IPS DF 19.7 (cell line): ENCODE measurements around the gene DCTN3.

Experiments
- DNase-seq: peaks from one replicate; pipeline ENCODE4 v3.0.0-alpha.2; 2013; ENCODE audit warnings: low read depth, low spot score

The DCTN3 gene

DNA sequence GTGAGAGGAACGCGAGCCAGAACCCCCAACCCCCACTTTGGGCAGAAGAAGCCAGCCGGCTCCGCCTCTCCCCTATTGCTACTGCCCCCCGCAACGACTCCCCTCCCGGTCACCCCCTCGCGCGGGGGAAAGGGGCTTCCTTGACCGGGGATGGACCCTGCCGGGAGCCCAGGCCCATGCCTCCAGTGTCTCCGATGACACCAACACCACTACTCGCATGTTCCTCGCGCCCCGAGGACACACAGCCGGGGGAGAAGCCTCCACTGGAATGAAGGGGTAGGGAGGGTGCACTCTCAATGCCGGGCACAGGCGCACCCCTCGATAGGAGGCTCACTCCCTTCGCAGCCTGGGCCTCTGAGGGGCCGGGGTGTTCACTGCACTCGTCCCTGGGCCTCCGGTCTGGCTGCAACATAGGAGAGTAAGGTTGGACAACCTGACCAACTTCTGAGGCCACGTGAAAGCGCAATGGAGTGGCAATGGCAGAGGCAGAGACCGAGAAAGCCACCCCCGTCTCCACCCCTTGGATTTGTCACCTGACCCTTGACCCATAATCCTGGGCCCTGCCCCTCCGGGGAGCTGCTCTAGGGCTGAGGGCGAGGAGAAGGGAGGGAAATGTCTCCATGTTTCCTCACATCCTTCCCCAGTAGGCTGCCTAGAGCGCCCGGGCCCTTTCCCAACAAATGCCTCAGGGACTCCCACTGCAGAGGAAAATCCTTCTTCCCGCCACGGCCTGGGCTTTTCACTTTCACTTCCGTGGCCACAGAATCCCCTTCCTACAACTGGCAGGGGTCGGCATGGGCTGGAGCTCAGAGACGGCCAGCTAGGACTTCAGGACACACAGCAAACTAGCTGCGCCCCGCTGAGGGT lies 29.7 kb downstream of the DCTN3 start:
- no peak for DNase-seq

DNA sequence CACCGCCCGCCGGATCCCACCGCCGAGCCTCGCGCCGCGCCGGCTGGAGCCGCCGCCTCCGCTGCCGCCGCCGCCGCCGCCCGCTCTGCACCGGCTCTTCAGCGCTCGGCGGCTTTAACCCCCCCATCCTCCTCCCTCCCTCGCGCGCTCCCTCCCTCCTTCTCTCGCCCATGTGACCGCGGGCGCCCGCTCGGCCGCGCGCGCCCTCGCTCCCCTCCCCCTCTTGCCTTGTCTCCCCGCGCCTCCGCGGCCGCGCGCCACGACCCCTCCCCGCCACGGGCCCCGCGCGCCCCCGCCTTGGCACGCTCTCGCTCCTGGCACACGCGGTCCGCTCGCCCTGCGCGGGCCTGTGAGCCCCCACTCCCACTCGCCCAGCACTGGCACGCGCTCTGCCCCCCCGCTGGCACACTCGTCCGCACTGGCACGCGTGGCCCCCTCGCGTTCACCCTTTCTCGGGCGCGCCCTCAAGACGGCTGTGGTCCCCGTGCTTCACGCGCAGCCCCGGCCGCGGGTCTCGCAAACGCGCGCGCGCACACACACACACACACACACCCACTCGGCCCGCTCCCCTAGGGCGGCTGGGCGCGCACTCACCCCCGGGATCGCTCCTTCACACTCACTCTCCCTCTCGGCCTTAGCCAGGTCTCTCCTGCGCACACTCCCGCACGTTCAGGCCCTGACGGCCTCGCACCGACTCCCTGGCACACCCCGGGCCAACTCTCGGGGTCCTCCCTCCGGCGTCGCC lies 30.5 kb downstream of the DCTN3 start, which contains the start of gene CNTFR:
Gene CNTFR (minus strand): TSS at position 89 of the 745 bp plus-strand sequence. CDS start 20,743 bp downstream, outside the sequence.
- DNase-seq = no peak

DNA sequence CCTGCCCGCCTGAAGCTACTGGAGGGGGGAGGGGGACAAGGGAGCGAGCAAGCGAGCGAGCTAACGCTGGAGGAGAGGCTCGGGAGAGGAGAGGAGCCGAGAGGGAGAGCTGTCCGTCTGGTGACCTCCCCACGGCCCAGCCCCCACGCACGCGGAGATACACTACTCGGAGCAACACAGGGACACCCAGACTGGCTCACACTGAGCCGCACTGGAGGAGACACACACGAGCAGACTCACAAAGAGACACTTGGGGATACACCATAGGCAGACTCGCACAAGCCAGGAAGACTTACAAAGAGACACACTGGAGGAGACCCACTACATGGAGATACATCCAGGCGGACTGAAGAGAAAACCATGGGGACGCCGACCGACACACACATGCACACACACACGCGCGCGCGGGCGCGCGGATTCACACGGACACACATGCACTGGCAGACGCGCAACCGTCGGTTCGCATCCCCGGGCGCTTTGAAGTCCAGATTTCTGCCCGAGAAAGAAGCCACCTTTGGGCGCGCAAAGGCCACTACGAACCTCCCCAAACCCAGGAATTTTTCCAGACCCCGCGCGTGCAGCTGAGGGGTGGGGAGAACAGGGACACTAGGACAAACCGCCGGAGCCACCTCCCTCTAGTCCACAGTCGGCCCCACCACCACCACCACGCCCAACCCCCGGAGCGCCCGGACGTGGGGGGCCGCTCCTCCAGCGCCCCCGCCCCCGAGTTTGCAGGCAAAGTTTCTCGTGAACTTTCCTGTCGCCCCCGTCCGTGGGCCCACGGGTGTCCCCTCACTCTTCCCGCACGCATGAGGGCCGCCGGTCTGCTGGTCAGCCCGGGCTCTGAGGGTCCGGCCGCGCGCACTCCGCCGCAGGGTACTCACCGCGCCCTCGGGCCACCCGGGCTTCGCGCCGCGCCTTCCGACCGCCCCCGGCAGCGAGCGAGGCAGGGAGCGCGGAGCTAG lies 31.3 kb downstream of the DCTN3 start:
- DNase-seq = no peak

DNA sequence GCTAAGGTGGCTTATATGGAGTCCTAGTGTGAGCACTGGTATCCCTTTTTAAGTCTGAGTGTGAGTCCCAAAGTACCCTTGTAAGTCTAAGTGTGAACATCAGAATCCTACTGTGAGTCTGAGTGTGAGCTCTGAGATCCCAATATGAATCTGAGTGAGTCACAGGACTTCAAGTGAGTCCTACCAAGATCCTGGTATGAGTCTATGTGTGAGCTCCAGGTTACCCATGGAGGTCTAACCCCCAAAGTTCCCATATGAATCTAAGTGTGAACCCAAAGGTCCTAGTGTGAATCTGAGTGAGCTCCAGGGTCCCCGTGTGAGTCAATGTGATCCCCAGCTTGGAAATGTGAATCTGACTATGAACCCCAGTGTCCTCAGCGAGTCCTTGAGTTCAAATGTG lies 33.0 kb downstream of the DCTN3 start:
- DNase-seq = no peak

DNA sequence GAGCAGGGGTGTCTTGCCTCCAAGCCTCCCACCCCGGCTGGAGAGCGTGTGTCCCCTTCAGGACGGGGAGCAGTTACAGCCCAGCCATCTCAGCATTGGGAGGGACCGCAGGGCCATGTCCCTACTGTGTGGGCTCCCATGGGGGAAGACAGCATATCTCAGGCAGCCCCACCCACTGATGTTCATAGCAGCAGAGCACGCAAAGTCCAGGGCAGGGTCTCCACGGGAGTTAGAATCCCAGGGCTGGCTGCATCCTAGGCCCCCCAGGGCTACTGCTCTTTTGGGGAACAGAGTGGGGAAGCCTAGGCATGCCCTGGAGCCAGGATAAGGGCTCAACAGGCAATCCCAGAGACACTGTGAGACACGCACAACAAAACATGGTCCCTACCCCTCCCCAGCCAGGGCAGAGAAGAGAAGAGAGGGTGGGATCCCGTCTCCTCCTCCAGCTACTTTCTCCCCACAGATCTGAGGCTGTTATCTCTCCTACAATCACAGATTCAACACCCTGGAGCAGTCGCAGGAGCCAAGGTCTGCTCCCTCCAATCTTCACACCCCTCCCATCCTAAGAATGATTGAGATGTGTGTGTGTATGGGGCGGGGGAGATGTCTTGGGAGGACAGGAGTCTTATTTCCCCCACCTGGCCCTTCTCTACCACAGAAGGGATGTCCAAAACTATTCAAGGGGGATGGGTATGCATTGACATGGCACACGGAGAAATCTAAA lies 34.2 kb downstream of the DCTN3 start:
- DNase-seq = no peak

DNA sequence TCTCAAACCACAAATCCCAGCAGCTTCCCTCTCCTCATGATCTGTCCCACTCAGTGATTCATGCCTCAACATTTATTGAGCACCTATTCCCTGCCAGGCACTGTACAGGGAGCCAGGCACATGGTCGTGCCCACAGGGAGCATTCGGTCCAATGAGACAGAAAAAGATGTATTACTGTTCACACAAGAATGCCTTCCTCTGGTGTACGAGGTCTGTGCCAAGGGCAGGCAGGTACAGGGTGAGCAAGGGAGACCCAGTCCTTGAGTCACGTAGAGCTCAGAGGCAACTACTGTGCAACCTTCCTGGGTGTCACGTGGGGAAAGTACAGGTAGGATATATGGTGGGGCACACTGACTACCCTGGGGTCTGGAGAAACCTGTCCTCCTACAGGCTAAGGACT lies 35.3 kb downstream of the DCTN3 start:
- DNase-seq = no peak

DNA sequence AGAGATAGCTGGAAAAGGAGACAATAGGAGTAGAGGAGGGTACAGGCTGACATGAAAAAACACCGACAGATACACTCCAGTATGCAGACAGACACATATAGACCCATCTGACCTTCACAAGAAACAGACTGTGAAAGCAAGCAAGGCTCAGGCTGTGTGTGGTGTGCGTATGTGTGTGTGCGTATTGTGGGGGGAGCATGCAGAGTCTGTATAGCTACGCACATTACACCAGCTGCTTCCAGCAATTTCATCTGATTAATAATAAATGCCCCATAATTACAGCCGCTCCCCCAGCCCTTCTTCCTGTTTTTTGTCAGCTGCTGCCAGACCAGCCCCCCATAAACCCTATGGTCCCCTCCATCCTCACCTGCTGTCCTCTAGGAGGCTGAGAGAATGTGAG lies 37.5 kb downstream of the DCTN3 start:
- no peak for DNase-seq

DNA sequence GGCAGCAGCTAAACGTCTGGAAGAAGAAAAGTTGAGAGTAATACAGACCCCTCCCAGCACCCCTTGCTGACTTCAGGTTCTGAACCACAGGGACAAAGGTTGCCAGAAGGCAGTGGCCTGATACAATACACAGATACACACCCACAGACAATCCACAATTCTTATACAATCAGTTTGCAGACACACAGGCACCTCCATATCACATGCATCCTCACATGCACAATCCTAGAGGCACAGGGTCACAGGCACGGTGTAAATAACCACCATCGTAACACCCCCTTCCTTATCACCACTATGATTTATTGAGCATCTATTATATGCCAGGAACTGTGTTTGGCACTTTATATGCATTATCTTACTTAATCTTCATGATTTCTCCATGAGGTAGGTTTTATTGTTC lies 39.0 kb downstream of the DCTN3 start:
- DNase-seq = no peak

DNA sequence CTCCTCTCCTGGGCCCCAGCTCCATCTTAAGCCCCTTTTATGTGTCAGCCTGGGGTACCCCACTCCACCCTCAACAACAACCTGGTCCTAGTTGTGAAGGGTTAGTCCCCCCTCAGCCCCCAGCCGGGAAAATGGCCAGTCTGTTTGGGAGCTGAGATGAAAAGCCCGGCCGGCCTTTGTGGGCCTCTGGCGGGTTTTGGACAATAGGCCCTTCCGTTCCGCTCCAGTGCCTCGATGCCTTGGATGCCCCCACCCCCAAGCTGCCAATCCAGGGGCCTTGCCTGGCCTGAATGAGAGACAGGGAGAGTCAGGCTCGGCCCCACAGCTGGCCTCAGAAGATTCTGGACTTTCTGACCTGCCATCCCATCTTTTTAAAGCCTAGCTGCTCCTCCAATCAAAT lies 39.9 kb downstream of the DCTN3 start:
- no peak for DNase-seq

DNA sequence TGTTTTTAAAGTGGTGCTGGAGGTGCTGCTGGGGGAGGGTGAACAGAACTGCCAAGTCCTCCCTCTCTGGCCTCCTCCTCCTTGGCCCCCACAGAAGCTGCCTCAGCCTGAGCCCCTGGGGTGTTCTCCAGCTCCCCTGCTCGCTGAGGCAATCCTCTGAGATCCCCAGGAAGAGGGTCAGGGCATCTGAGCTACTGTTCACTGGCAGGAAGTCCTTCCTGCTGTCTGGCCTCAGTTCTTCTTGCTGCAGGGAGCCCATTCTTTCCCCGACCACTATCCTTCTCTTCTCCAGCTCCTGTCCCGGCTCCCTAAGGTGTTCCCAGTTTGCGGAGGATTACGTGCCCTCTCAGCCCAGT lies 40.5 kb downstream of the DCTN3 start:
- DNase-seq = no peak

DNA sequence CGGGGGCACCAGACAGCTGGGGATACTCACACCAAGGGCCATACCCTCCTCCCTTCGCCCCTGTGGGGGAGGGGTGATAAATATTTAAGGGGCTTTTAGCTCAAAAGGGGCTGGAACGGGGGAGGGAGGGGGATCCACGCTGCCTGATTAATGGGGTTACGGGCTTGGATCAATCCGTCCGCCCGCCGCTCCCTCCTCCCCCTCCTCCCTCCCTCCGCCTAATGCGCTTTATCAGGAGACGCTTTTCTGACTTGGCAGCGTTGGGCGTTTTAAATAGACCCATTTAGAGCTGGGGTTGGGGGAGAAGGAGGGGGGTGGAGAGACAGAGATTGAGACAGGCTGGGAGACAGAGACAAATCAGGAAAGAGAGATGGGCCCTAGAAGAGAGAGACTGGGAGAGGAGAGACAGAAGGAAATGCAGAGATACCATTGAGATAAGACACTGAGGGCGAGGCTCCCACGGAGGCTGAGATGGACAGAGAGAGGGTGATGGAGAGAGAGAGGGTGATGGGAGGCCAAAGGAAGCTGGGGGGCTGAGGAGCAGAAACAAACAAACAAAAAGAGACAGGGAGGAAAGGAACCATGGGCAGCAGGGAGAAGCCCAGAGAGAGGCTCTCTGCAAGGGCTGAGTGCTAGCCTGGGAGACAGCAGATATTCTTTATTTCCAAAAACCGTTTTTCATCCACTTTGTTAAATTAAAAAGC lies 41.0 kb downstream of the DCTN3 start:
- DNase-seq = no peak

DNA sequence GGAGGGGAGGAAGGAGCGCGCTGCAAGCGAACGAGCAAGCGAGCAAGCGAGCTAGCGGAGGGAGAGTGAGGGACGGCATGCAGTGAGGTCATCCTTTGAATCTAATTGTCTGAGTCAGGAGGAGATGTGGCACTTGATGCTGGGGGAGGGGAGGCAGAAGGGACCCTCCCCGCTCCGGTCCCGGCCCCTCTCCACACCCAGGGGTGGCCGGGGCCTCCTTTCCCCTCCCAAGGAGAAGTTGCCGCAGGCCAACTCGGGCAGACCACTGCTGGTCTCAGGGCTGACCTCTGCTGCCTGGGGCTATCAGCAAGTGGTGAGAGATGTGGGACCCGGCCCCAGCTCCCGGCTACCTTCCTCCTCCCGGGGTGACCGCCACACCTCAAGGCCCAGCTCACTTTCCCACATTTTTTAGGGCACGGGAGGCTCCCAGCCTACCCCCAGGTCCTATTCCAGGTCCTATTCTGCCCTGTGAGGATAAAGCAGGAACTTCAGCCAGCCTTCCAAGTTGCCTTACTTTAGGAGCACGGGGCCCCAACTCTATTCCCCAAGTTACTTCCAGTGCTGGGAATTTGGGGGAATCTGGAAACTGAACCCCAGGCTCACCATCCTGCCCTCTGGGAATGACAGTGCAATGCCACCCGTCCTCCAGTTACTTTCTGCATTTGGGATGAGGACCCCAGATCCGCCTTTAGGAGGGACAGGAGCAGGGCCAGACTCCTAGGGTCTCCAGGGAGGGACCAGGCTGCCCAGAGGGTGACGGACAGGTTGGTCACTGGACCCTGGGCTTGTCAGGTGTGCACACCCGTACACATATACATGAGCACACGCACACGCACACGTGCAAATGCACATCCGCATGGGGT lies 41.8 kb downstream of the DCTN3 start:
- DNase-seq = no peak

DNA sequence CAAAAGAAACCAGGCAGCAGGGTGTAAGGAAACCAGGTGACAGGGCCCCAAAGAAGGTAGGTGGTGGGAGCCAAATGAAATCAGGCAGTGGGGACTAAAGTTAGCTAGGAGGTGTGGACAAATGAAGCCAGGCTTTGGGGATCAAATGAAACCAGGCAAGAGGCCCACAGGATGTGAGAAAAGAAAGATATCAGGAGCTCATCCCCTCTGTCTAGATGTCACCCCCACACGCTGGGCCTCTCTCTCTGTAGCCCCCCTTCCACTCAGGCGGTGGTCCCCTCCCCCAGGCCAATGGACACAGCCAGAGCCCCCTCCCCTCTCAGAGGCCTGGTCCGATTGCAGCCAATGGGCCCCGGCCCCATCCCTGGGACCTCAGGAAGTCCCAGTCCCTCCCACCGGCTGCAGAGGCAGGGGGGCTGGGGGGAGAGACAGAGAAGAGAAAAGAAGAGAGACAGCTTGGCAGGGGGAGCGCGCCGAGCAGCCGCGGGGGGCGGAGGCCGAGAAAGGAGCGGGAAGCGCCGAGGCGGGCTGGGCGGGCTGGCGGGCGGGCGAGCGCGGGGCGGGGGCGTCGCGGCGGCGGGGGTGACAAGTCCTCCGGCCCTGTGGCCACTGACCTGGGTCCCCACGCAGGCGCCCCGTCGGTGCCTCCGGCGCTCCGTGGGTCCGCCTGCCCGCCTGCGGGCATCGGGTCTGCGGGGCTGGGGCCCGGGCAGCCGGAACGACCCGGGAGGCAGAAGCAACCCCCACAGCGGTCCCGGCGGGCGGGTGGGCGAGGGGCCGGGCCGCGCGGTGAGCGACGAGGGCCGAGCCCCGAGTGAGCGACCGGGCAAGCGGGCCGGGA lies 42.7 kb downstream of the DCTN3 start:
- DNase-seq = no peak

DNA sequence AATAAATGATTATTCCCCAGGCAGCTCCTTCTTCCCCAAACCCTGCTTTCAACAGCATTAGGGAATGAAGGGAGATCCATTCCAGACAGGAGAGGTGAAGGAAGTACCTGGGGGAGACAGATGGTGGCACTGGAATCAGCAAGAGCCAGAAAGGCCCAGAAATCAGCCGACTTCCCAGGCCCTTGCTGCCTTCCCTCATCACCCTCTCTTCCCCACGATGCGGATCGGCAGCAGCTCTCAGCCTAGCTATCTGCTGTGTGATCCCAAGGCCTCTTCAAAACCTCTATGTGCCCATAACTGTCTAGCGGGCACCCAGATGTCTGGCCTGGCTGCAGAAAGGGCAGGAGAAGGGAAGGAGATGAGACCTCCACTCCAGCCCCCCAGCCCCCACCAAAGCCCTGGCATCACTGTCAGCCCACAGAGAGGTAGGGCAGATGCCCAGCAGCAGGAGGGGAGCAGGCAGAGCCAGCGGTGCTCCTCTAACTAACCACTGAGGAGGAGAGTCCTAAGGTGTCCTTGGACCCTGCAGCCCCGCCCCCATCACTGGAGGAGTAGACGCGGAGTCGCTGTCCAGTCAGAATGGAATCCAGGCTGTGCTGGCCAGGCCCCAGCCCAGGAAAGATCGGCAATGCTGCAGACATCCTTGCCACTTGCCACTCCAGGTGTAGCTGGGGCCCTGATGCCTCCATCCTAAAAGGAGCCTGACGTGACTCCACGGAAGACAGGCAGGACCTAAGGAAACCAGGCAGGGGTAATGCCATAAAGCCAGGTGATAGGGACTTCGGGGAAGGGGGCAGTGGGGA lies 43.5 kb downstream of the DCTN3 start:
- DNase-seq = no peak

DNA sequence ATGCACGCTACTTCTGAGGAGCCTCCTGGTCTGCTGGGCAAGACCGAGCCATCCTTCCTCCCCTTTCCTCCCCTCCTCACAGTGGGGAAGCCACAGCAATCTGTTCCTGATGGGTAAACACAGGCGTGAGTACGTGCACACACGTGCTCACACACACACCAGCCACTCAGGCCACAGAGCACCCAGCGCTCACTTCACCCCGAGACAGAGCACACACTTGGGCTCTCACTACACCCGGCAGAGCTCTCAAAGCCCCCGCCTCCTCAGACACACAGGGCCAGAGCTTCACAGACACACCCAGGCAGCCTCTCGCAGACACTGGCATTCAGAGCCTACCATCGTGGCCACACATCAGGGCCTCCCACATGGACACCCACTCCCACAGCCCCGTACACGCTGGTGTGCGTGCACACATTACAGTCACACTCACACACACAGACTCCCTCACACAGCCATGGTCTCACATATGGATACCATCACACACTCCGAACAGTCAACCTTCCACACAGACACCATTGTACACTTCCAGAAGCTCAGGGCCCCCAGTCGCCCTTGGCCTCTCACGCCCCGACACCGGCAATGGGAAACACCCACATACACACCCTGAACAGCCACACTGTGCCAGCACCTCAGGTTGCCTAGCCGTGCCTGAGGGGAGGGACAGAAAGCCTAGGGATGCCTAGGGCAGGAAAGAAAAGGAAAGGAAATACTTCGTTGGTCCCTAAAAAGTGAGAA lies 44.3 kb downstream of the DCTN3 start:
- no peak for DNase-seq

DNA sequence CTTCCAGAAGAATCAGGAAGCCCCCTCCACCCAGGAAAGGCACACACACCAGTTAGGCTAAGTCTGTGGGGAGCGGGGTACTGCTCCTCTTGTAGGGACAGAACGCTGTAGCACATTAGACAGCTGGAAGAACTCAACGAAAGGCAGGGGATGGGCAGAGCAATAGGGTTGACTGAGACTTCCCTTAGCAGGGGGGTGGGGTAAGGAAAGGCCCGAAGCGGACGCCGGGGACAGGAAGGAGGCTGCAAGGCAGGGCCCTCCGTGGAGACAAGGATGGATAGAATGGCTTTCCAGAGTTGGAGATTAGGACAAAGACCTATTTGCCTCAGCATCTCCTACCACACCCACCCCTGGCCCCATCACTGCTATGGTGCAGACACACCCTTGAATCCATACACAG lies 45.1 kb downstream of the DCTN3 start:
- no peak for DNase-seq

DNA sequence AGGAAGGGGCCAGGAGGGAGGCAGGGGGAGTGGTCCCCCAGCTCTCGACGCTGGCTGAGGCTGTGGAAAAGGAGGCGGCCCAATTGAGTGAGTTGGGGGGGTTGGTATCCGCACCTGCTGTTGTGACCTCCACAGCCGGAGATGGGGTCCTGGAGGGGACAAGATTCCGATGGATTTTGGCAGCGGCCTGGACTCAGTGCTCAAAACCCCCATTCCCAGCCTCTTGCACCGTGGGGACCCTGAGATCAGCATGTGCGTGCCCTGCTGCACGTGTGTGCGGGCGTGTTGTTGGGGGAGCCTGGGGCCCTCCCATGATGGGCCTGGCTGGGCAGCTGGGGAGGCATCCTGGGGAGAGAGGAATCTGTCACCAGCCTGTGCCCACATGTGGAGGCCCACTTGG lies 45.7 kb downstream of the DCTN3 start:
- DNase-seq = no peak
